ENCODE measurements around the gene MVB12B.

Gene MVB12B

GRCh38 chr9:126360073-126360472, 33.4 kb downstream of the MVB12B start:
- peaks cover 19% of the 10 kb centered on the region for H3K9me3 ChIP-seq (ENCODE audit: insufficient read depth, low read depth, low read length)
- H2AFZ ChIP-seq (ENCODE audit: low read length) = no peak overlapping the region
- peaks cover 96% of the 10 kb centered on the region for H3K79me2 ChIP-seq (ENCODE audit: insufficient read depth, low read length)
- TF ChIP-seq CTCF (conservative IDR thresholded peaks at IDR 0.05; ENCODE audit: low read length) = no peak
- TF ChIP-seq EZH2phosphoT487 (IDR thresholded peaks at IDR 0.05; ENCODE audit: borderline replicate concordance) = no peak
- peaks cover 23% of the 10 kb centered on the region for H3K36me3 ChIP-seq (ENCODE audit: insufficient read depth, low read length)
- H3K9ac ChIP-seq (ENCODE audit: low read depth, low read length, poor library complexity, severe bottlenecking) = no peak overlapping the region
- H3K4me1 ChIP-seq (ENCODE audit: insufficient read depth, low read length, poor library complexity, severe bottlenecking) = peaks cover 19% of the 10 kb centered on the region
- H3F3A ChIP-seq (ENCODE audit: low read depth) = 0 out of 2 replicates have a peak, but pooled peaks cover 2% of the 10 kb centered on the region
- H3K27me3 ChIP-seq (ENCODE audit: insufficient read depth, low read length, poor library complexity, severe bottlenecking) = no peaks in the 10 kb centered on the region
- no peak overlapping the region for H3K4me2 ChIP-seq (ENCODE audit: low read depth, low read length, poor library complexity, severe bottlenecking)
- no peaks in the 10 kb centered on the region for H3K9me2 ChIP-seq (replicated peaks; ENCODE audit: low read depth, low read length)
- H4K20me1 ChIP-seq (ENCODE audit: insufficient read depth, low read length, poor library complexity, severe bottlenecking) = peaks cover 15% of the 10 kb centered on the region
- H3K4me3 ChIP-seq (ENCODE audit: low read length, poor library complexity, severe bottlenecking) = no peak overlapping the region

DNA sequence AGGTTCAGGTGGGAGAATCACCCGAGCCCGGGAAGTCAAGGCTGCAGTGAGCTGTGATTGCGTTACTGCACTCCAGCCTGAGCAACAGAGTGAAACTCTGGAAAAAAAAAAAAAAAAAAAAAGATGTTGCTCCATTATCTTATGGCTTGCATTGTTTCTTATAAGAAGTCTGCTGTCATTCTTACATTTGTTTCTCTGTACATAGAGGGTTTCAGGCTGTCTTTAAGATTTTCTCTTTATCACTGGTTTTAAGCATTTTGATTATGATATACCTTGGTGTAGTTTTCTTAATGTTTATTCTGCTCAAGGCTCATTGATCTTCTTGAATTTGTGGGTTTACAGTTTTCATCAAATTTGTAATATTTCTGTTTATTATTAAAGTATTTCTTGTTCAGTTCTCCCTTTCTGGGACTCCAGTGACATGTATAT, 35.2 kb downstream of the MVB12B start:
- peaks cover 2% of the 10 kb centered on the region for H4K20me1 ChIP-seq (ENCODE audit: insufficient read depth, low read length, poor library complexity, severe bottlenecking)
- H3K9me2 ChIP-seq (replicated peaks; ENCODE audit: low read depth, low read length) = no peaks in the 10 kb centered on the region
- H3K4me1 ChIP-seq (ENCODE audit: insufficient read depth, low read length, poor library complexity, severe bottlenecking) = peaks cover 4% of the 10 kb centered on the region
- peaks cover 23% of the 10 kb centered on the region for H3K36me3 ChIP-seq (ENCODE audit: insufficient read depth, low read length)
- H2AFZ ChIP-seq (ENCODE audit: low read length) = no peak overlapping the region
- TF ChIP-seq EZH2phosphoT487 (IDR thresholded peaks at IDR 0.05; ENCODE audit: borderline replicate concordance) = no peak
- TF ChIP-seq CTCF (conservative IDR thresholded peaks at IDR 0.05; ENCODE audit: low read length) = no peak
- no peak overlapping the region for H3K4me2 ChIP-seq (ENCODE audit: low read depth, low read length, poor library complexity, severe bottlenecking)
- peaks cover 19% of the 10 kb centered on the region for H3K9me3 ChIP-seq (ENCODE audit: insufficient read depth, low read depth, low read length)
- no peaks in the 10 kb centered on the region for H3F3A ChIP-seq (ENCODE audit: low read depth)
- H3K9ac ChIP-seq (ENCODE audit: low read depth, low read length, poor library complexity, severe bottlenecking) = no peak overlapping the region
- no peak overlapping the region for H3K4me3 ChIP-seq (ENCODE audit: low read length, poor library complexity, severe bottlenecking)
- peaks cover 94% of the 10 kb centered on the region for H3K79me2 ChIP-seq (ENCODE audit: insufficient read depth, low read length)
- H3K27me3 ChIP-seq (ENCODE audit: insufficient read depth, low read length, poor library complexity, severe bottlenecking) = no peaks in the 10 kb centered on the region

DNA sequence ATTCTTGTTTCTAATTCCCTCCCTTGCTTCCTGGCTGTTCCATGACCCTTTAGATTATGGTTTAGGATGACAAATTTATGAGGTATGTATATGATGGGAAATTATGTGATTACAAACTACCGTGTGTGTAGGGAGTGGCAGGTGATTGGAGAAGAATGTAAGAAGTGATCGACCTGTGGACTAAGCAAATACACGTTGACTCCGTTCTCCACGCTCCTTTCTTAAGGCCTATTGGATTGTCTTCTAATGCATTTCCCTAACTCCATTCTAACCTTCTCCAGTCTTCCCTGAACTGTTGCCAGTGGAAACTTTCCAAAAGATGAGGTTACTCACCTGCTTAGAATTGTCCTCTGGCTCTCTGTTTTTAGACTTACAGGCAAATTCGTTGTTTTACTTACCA, 36.6 kb downstream of the MVB12B start:
- TF ChIP-seq CTCF (conservative IDR thresholded peaks at IDR 0.05; ENCODE audit: low read length) (no peak), EZH2phosphoT487 (IDR thresholded peaks at IDR 0.05; ENCODE audit: borderline replicate concordance) (no peak)
- peaks cover 4% of the 10 kb centered on the region for H3K4me1 ChIP-seq (ENCODE audit: insufficient read depth, low read length, poor library complexity, severe bottlenecking)
- H3K36me3 ChIP-seq (ENCODE audit: insufficient read depth, low read length) = peaks cover 29% of the 10 kb centered on the region
- H2AFZ ChIP-seq (ENCODE audit: low read length) = no peak overlapping the region
- peaks cover 5% of the 10 kb centered on the region for H4K20me1 ChIP-seq (ENCODE audit: insufficient read depth, low read length, poor library complexity, severe bottlenecking)
- no peaks in the 10 kb centered on the region for H3K9me2 ChIP-seq (replicated peaks; ENCODE audit: low read depth, low read length)
- no peaks in the 10 kb centered on the region for H3K27me3 ChIP-seq (ENCODE audit: insufficient read depth, low read length, poor library complexity, severe bottlenecking)
- H3K79me2 ChIP-seq (ENCODE audit: insufficient read depth, low read length) = peaks cover 94% of the 10 kb centered on the region
- no peaks in the 10 kb centered on the region for H3F3A ChIP-seq (ENCODE audit: low read depth)
- no peak overlapping the region for H3K4me3 ChIP-seq (ENCODE audit: low read length, poor library complexity, severe bottlenecking)
- H3K9ac ChIP-seq (ENCODE audit: low read depth, low read length, poor library complexity, severe bottlenecking) = no peak overlapping the region
- no peak overlapping the region for H3K4me2 ChIP-seq (ENCODE audit: low read depth, low read length, poor library complexity, severe bottlenecking)
- H3K9me3 ChIP-seq (ENCODE audit: insufficient read depth, low read depth, low read length) = peaks cover 19% of the 10 kb centered on the region

Data from Loucy (cell line).